ENCODE data around the gene TMCO6.

GRCh38 chr5:140633021-140633471 lies 6.2 kb upstream of the TMCO6 start, which contains the start of gene CD14:
- no peak for TF ChIP-seq CTCF (IDR thresholded peaks at IDR 0.05)
- TF ChIP-seq ZFX (IDR thresholded peaks at IDR 0.05; ENCODE audit: borderline replicate concordance), result no peak
